Ectodermal cell (in vitro differentiated cells): ENCODE measurements around the gene LAMC1.
A peak's percentile ranks its signal among the peaks of the same experiment; 100 is the strongest.

Experiments used
- H3K27ac ChIP-seq: 2 replicates; pipeline ENCODE4 v1.7.0; 2013; ENCODE audit warnings: mild to moderate bottlenecking, low read depth, low read length; ENCODE audit not compliant: insufficient read depth, poor library complexity, severe bottlenecking
- H3K27me3 ChIP-seq: 2 replicates; pipeline ENCODE4 v1.7.0; 2013; ENCODE audit warnings: mild to moderate bottlenecking, low read length; ENCODE audit not compliant: insufficient read depth, control insufficient read depth, poor library complexity, severe bottlenecking
- H3K36me3 ChIP-seq: one replicate; pipeline ENCODE4 v1.7.0; 2013; ENCODE audit warnings: low read length; ENCODE audit not compliant: control insufficient read depth, insufficient read depth
- H3K4me1 ChIP-seq: one replicate; pipeline ENCODE4 v1.7.0; 2013; ENCODE audit warnings: low read length; ENCODE audit not compliant: control insufficient read depth, insufficient read depth
- H3K4me3 ChIP-seq: 2 replicates; pipeline ENCODE4 v1.7.0; 2013; ENCODE audit warnings: low read depth, low read length, control low read depth; ENCODE audit not compliant: insufficient read depth
- H3K9me3 ChIP-seq: 2 replicates; pipeline ENCODE4 v1.7.0; 2013; ENCODE audit warnings: mild to moderate bottlenecking, low read length, moderate library complexity; ENCODE audit not compliant: control insufficient read depth
- WGBS, 2 experiments: methylation state at CpG; one replicate each; pipeline ENCODE4 v1.1.7; 2013; ENCODE audit warnings: missing lambda C conversion rate in 2 of 2; 5-methylcytosine and 5-hydroxymethylcytosine counted together

Gene LAMC1

DNA sequence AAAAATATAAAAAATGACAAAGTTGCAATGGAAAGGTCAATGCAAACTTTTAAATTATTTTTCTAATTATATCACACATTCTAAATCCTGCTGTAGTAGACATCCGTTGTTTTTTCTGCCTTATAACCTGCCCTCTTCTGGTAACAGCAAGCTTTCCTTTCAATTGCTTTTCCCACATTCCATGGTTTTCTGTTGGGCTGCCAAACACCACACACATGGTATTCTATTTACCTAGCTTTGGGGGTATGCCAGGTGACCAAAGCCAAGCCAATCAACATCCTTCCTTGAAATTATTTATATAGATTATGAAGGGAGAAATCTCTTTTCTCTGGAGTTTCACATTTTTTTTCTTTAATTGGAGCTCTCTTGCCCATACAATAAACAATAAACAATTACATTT, 3.4 kb upstream of the LAMC1 start:
- H3K4me1 ChIP-seq, result peaks cover under 1% of the 10 kb centered on the region
- H3K27me3 ChIP-seq, result no peaks in the 10 kb centered on the region
- no peaks in the 10 kb centered on the region for H3K36me3 ChIP-seq
- no peak overlapping the region for H3K27ac ChIP-seq
- WGBS, 2 experiments, result 66 to 72% methylated on average over 1 of the region's 1 CpG
- H3K4me3 ChIP-seq, result no peak overlapping the region
- no peaks in the 10 kb centered on the region for H3K9me3 ChIP-seq

DNA sequence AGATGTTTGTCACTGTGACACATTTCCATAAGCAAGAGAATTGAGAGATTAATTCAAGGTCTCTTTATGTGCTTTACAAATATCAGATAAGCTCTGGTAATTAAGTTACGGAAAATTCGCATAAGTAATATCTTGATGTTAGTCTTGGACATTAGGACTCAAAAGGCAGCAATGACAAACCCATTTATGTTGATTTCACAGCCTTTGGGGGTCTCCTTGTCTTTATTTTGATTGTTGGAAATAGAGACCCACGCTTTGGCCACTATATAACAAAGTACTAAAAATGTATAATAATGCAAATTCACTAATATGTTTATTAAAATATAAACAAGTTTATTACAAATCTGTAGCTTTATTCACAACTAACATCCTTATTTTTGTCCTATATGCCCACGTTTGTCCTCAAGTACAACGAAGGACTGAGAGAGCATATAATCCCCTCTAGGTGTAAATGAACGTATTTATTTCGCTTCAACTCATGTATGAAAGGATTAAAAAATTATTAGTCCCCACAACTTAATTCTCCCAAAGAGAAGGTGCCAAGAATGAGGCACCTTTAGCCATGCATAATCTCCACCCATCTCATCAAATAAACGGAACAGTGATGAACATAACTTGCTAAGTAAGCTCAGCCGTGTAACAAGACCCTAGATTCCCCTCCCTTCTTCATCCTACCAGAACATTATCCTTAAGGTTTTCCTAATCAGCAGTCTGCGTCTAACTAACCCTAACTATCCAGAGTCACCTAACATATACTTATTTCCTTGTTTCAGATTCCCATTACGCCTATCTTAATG, 1.6 kb upstream of the LAMC1 start:
- Histone ChIP-seq H3K27ac (peak overlapping the region; percentile 92), H3K9me3 (no peaks in the 10 kb centered on the region), H3K4me1 (peaks cover 15% of the 10 kb centered on the region), H3K36me3 (no peaks in the 10 kb centered on the region), H3K4me3 (peak overlapping the region; percentile 69), H3K27me3 (no peaks in the 10 kb centered on the region)
- WGBS, 2 experiments, result 64 to 65% methylated on average over 9 to 10 of the region's 11 CpGs

DNA sequence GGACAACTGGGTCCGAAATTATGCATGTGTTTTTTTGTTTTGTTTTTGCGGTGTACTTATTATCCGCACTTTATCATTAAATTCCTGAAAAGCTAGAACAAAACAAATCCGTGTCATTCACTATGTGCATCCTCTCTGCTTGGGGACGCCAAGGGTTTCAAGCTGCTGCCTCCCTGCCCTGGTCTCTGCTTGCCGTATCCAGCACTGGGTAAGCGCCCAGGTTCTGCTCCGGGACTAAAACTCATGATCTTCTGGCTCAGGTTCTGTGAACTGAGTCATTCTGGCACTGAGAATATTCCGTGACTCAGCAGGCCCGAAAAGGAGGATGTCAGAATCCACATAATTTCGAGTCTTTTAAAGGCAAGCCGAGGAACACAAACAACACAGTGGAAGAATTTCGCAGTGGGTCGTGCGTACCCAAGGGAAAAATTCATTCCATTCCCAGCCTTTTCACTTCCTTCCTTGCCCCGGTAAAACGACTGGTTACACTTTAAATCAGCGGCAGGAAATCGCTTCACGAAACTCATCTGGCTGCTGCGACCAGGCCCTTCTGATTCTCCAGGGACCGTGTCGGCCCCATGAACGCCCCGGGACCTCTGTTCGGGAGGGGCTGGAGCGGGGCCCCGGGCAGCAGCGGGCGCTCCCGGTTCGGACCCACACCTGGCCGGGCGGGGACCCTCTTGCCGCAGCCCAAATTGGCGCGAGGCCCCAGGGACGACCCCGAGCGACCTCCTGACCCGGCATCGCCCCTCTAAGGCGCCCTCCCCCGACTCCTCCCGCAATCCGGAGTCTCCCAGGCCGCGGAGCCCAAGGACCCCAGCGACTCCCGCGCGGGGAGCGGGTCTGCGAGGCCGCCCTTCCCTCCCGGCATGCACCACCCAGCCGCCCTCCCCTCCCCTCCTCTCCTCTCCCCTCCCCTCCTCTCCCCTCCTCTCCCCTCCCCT, 746 bp upstream of the LAMC1 start:
- WGBS, 2 experiments, result 2 to 3% methylated on average over 53 of the region's 57 CpGs
- Histone ChIP-seq H3K4me1 (peaks cover 18% of the 10 kb centered on the region), H3K27ac (peak overlapping the region; percentile 92), H3K4me3 (peak overlapping the region; percentile 69), H3K27me3 (no peaks in the 10 kb centered on the region), H3K36me3 (no peaks in the 10 kb centered on the region), H3K9me3 (no peaks in the 10 kb centered on the region)

DNA sequence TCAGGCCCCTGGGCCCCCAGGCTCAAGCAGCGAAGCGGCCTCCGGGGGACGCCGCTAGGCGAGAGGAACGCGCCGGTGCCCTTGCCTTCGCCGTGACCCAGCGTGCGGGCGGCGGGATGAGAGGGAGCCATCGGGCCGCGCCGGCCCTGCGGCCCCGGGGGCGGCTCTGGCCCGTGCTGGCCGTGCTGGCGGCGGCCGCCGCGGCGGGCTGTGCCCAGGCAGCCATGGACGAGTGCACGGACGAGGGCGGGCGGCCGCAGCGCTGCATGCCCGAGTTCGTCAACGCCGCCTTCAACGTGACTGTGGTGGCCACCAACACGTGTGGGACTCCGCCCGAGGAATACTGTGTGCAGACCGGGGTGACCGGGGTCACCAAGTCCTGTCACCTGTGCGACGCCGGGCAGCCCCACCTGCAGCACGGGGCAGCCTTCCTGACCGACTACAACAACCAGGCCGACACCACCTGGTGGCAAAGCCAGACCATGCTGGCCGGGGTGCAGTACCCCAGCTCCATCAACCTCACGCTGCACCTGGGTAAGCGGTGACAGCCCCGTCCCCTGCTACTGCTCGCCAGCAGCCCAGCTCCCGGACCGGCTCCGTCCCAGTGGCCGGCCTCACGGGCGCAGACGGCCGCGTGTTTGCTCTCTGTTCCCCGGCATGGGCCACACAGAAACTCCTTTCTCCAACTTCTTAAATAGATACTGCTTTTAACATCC, 539 bp downstream of the LAMC1 start:
- Histone ChIP-seq H3K9me3 (no peaks in the 10 kb centered on the region), H3K27ac (peak overlapping the region; percentile 68), H3K4me1 (peaks cover 24% of the 10 kb centered on the region), H3K4me3 (peak overlapping the region; percentile 69), H3K27me3 (no peaks in the 10 kb centered on the region), H3K36me3 (no peaks in the 10 kb centered on the region)
- WGBS, 2 experiments, result 0% methylated on average over 68 of the region's 68 CpGs

DNA sequence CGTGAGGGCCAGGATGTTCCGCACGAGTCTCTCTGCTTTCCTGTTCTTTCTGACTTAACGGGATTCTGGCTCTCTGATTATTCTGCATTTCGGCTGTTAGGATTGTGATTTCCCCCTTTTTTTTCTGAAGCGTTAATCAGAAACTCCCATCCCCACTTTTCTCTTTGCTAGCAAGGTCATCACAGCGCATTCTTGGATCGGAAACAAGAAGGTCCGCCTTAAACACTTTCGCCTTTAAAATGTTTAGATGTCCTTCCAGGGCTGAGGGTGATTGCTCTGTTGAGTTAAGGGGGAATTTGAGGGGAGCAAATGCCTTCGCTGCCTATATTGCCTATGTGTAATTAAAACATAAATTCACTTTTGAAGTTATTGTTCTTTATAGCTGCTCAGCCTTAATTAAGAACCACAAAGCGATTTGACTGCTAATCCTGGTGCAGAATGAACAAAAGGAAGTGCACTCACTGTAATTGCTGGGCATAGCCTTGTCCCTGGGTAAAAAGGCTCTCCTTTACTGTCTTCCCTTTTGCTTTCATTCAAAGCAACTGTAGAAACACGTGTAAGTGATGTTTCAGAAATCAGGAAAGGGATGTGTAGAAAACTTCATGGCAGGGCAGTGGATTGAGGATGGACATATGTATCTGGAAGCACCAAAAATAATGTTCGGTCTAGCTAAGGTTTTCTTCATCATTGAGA, 1.2 kb downstream of the LAMC1 start:
- no peaks in the 10 kb centered on the region for H3K36me3 ChIP-seq
- H3K27ac ChIP-seq, result no peak overlapping the region
- H3K9me3 ChIP-seq, result no peaks in the 10 kb centered on the region
- H3K4me1 ChIP-seq, result peaks cover 24% of the 10 kb centered on the region
- H3K4me3 ChIP-seq, result peak overlapping the region; percentile 69
- H3K27me3 ChIP-seq, result no peaks in the 10 kb centered on the region
- WGBS, 2 experiments, result 5 to 7% methylated on average over 13 of the region's 14 CpGs

DNA sequence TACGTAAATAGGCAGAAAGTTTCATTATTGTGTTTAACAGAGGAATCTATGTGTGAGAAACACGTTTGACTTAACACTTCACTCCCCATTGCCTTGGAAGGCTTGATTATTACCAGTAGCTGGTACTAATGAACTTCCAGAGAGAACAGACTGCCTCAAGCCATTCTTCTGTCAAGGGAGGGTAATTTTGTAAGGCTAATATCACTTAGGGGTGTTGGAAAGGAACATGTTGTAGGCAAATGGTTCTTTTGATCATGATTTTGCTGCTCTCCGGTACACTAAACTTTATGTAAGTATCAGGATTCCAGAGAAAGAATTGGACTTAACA, 1.8 kb downstream of the LAMC1 start:
- peak overlapping the region; percentile 69 for H3K4me3 ChIP-seq
- peaks cover 24% of the 10 kb centered on the region for H3K4me1 ChIP-seq
- no peaks in the 10 kb centered on the region for H3K27me3 ChIP-seq
- H3K27ac ChIP-seq, result no peak overlapping the region
- 31 to 33% methylated on average over 3 of the region's 3 CpGs for whole genome bisulfite sequencing, 2 experiments
- no peaks in the 10 kb centered on the region for H3K36me3 ChIP-seq
- no peaks in the 10 kb centered on the region for H3K9me3 ChIP-seq

DNA sequence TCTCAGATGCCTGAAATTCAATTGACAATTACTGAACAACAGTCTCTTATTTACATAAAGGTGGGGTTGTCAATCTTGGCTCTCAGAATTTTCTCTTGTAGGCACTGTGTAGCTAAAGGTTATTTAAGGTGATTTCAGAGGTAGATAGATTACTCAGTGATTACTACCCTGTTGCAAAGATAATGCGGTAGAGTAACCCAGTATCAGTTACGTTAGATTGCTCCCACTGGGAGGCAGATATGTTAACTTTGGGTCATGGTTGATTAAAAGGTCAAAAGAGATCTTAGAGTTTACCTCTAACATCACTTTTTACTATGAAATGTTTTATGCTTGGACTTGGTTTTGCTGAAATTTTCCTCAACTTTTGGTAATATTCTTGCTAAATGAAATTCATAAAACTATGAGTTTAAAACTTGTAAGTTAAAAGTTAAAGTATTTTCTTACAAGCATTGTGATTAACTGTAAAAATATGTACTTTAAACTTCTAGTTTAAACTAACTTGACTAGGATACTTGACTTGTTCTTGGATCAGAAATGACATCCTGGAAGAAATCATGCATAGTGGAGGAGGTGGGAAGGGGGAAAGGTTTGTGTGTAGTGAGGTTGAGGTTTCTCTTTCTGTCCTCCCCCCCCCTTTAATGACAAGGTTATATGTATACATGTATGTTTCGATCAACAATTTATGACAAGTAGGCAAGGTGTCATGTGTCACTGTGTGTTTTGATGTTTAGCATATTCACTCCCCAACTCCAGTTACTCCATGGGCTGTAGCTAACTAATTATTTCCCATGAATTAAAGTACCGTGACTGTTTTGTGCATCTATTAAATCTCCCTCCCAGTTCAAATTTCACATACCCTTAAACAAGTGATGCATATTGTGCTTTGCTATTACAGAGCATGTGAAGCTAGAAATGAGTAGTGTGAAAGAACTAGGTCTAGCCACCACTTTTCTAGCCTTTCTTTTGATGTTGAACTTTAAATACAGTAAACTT, 2.9 kb downstream of the LAMC1 start:
- no peak overlapping the region for H3K27ac ChIP-seq
- WGBS, 2 experiments, result 64 to 70% methylated on average over 1 to 4 of the region's 4 CpGs
- H3K4me1 ChIP-seq, result peaks cover 24% of the 10 kb centered on the region
- no peaks in the 10 kb centered on the region for H3K9me3 ChIP-seq
- no peaks in the 10 kb centered on the region for H3K27me3 ChIP-seq
- no peak overlapping the region for H3K4me3 ChIP-seq
- H3K36me3 ChIP-seq, result no peaks in the 10 kb centered on the region

DNA sequence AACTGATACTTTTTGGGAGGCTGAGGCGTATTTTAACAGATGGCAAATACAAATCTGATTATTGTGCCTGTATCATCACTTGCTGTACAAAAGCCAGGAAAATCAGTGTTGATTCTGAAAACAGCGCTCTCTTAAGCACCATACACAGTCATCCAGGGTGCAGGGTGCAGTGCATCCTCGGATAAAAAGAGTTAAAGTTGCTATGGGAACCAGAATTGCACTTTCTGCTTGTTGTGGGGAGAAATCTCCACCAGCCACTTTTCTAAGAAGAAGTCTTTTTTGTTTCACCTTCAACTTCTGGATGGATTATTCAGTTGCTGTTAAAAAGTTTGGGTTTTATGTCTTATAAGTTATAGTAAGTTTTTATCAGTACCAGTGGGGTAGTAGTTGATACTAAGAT, 3.8 kb downstream of the LAMC1 start:
- Histone ChIP-seq H3K9me3 (no peaks in the 10 kb centered on the region), H3K27me3 (no peaks in the 10 kb centered on the region), H3K4me1 (peaks cover 24% of the 10 kb centered on the region), H3K27ac (no peak overlapping the region), H3K36me3 (no peaks in the 10 kb centered on the region), H3K4me3 (no peak overlapping the region)
- WGBS, 2 experiments, result 49 to 57% methylated on average over 3 of the region's 3 CpGs

DNA sequence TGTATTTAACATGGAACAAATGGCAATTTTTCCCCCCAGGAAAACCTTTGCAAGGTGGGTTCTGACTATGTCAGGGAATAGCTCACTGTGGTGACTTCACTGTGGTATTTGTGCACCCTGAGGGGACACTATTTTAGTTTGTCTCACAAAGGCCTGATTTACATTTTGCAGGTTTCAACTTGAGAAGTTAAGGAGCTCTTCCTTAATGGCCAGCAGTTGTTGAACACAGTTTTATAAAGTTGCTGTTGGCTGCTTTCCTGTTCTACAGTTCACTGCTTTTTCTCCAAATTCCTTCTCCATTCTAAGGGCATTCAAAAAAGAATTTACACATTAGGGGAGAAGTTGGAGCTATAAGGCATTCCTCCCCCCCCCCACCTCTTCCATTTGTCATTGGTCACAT, 4.6 kb downstream of the LAMC1 start:
- Histone ChIP-seq H3K4me1 (peaks cover 24% of the 10 kb centered on the region), H3K4me3 (no peak overlapping the region), H3K27ac (no peak overlapping the region), H3K36me3 (no peaks in the 10 kb centered on the region), H3K9me3 (no peaks in the 10 kb centered on the region), H3K27me3 (no peaks in the 10 kb centered on the region)
